ENCODE measurements around the gene TBC1D9B. TPM values are rescaled to one million over a fixed set of nuclear protein-coding genes. Genes with fewer than 3 reads are reported as not detected.

TBC1D9B gene
- total RNA-seq, 3 donors from 2014 or later = 115 to 117 (median 116) TPM

- intact Hi-C loops (cut with DNase I, micrococcal nuclease) = no loop called here
Measured at GRCh38 chr5:179902763-179903158, 4.9 kb downstream of the TBC1D9B start.

DNA sequence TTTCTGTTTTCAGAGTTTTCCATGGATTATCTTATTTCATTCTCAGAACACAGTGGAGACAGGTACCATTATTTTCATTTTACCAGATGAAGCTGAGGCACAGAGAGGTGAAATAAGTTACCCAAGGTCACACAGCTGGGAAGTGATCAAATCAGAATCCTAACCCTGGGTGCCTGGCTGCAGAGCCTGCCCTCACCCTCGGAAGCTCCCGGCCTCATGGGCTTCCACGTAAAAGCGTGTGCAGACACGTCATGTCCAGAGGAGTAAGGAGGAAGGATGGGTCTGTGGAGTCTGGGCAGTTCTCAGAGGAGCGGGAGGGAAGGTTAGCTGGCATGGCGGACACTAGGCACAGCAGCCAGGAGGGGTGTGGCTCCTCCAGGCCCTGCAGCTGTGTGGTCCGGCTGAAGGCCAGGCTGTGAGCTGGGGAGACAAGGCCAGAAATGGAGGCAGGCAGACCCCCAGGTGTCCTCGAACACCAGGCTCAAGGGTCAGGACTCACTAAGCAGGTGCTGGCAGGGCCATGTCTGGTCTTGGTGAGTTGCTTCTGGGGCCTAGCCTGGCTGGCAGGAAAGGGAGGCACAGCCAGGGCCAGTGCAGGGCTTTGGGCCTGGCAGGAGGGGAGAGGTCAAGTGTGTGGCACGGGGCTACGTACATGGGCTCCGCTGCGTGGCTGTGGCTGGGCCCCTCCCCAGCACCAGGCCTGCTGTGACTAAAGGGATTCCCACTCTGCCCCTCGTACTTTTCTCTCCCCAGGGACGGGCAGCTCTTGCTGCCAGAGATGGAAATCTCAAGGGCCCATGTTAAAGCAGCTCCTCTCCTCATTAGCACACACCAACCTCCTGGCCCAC, 5.6 kb downstream of the TBC1D9B start:
- no peaks in the 10 kb centered on the region for H3K9me3 ChIP-seq
- intact Hi-C loops (cut with DNase I, micrococcal nuclease) = no loop called here
- no peak for TF ChIP-seq CTCF (IDR thresholded peaks at IDR 0.05)
- DNase-seq (no peak), ATAC-seq (no peak)
- no peak overlapping the region for H3K4me3 ChIP-seq
- H3K4me1 ChIP-seq (ENCODE audit: low read depth) = peaks cover 6% of the 10 kb centered on the region
- H3K36me3 ChIP-seq (ENCODE audit: low read depth) = peaks cover 14% of the 10 kb centered on the region

More at GRCh38 chr5:179902763-179903158, 4.9 kb downstream of the TBC1D9B start:
- peaks cover 14% of the 10 kb centered on the region for H3K36me3 ChIP-seq (ENCODE audit: low read depth)
- H3K9me3 ChIP-seq = no peaks in the 10 kb centered on the region
- H3K4me3 ChIP-seq = no peak overlapping the region
- ATAC-seq (no peak), DNase-seq (no peak)
- H3K4me1 ChIP-seq (ENCODE audit: low read depth) = peaks cover 6% of the 10 kb centered on the region
- no peak for TF ChIP-seq CTCF (IDR thresholded peaks at IDR 0.05)

- ATAC-seq (no peak), DNase-seq (no peak)
- intact Hi-C loops (cut with DNase I, micrococcal nuclease) = no loop called here
- H3K4me1 ChIP-seq (ENCODE audit: low read depth) = peaks cover under 1% of the 10 kb centered on the region
- no peaks in the 10 kb centered on the region for H3K9me3 ChIP-seq
- H3K4me3 ChIP-seq = no peak overlapping the region
- H3K36me3 ChIP-seq (ENCODE audit: low read depth) = peaks cover 15% of the 10 kb centered on the region
- no peak for TF ChIP-seq CTCF (IDR thresholded peaks at IDR 0.05)
Measured at GRCh38 chr5:179901462-179901861, 6.2 kb downstream of the TBC1D9B start.

DNA sequence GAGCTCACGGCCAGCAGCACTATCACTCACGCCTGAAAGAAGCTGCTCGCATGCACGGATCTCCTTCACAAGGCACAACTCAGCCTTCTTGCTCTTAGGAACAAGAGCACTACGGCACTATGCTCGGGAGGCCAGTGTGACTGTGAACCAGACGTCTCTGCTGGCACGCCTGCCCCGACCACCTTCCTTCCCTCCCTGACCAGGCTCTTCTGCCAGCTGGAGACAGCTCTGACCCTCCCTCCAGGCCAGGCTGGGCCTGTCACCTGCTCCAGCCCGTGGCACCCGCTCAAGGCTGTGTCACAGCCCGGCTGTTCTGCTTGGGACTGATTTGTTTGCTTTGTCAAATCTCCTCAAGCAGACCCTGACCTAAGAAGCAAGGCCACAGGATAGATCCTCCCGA, 7.0 kb downstream of the TBC1D9B start:
- peak in 1 of 3 donors; percentile 2 for DNase-seq
- H3K9me3 ChIP-seq = no peaks in the 10 kb centered on the region
- ATAC-seq = no peak
- intact Hi-C loops (cut with DNase I, micrococcal nuclease) = no loop called here
- no peak for TF ChIP-seq CTCF (IDR thresholded peaks at IDR 0.05)
- no peak overlapping the region for H3K4me3 ChIP-seq
- no peaks in the 10 kb centered on the region for H3K4me1 ChIP-seq (ENCODE audit: low read depth)
- H3K36me3 ChIP-seq (ENCODE audit: low read depth) = peaks cover 19% of the 10 kb centered on the region

DNA sequence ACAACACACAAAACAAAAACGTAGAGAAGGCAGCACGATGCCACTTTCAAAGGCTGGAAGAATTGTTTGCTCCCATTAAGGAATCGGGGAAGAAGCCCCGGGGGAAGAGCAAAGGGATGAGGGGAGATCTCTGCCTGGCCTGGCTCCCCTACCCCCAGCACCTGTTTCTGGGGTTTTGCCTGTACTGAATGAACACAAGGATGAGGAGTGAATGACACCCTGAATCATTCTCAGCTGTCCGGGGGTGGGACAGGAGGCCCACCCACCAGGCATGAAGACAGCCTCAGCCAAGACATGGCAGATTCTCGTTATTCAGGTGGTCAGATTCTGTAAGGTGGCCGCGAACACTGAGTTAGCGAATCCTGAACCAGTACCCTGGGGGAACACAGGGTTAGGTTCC, 7.5 kb downstream of the TBC1D9B start:
- Histone ChIP-seq H3K4me1 (ENCODE audit: low read depth) (no peaks in the 10 kb centered on the region), H3K4me3 (no peak overlapping the region), H3K36me3 (ENCODE audit: low read depth) (peaks cover 19% of the 10 kb centered on the region), H3K9me3 (no peaks in the 10 kb centered on the region)
- intact Hi-C loops (cut with DNase I, micrococcal nuclease) = no loop called here
- TF ChIP-seq CTCF (IDR thresholded peaks at IDR 0.05) = no peak
- no peak for DNase-seq
- no peak for ATAC-seq
